ENCODE results near the gene GLT6D1. TPM values are rescaled to one million over a fixed set of nuclear protein-coding genes. Genes with fewer than 3 reads are reported as not detected.

The GLT6D1 gene
- total RNA-seq, 1 experiment from 2014 or later, result not detected

DNA sequence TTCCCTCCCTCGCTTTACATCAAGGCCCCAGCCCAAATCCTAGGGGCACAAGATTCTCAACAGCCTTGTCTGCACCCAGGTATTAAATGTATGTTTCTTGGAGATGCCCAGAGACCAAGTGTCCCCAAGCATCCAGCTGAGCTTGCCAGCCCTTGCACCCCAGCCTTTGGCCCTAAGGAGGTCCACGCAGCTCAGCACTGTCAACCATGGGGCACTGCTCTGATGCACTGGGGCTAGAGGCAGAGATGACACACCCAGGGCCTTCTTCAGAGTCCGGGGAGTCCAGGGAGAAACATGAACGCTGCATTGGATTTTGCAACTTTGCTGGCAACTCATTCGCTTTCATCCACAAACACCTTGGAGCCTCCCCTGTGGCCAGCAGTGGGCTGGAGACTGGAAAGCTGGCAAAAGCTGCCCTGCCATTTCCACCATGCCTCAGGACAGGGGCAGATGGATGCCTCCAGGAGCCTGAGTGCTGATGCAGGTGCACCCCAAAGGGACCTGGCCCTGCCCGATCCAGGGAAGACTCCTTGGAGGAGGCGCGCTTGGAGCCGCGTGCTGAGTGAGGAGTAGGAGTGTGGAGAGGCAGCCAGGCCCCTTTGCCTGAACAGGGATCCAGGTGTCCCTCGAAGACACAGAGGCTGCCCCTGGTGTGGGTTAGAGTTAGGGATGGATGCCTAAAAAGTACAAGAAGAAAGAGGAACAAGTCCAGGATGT lies 58.5 kb downstream of the GLT6D1 start:
- no peaks in the 10 kb centered on the region for H3F3A ChIP-seq (ENCODE audit: insufficient read depth, low read depth)
- DNase-seq, result no peak
- TF ChIP-seq, protein P1, sequence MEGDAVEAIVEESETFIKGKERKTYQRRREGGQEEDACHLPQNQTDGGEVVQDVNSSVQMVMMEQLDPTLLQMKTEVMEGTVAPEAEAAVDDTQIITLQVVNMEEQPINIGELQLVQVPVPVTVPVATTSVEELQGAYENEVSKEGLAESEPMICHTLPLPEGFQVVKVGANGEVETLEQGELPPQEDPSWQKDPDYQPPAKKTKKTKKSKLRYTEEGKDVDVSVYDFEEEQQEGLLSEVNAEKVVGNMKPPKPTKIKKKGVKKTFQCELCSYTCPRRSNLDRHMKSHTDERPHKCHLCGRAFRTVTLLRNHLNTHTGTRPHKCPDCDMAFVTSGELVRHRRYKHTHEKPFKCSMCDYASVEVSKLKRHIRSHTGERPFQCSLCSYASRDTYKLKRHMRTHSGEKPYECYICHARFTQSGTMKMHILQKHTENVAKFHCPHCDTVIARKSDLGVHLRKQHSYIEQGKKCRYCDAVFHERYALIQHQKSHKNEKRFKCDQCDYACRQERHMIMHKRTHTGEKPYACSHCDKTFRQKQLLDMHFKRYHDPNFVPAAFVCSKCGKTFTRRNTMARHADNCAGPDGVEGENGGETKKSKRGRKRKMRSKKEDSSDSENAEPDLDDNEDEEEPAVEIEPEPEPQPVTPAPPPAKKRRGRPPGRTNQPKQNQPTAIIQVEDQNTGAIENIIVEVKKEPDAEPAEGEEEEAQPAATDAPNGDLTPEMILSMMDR (conservative IDR thresholded peaks at IDR 0.05), result no peak
- no peak for TF ChIP-seq EZH2 (IDR thresholded peaks at IDR 0.05; ENCODE audit: low read depth)
- H3K4me3 ChIP-seq, result no peak overlapping the region
- no peak overlapping the region for H3K4me2 ChIP-seq
- H3K27me3 ChIP-seq (ENCODE audit: insufficient read depth, low read depth), result peaks cover 61% of the 10 kb centered on the region
- ChIA-PET CTCF (no interaction called here), POLR2A (ENCODE audit: unreplicated experiment) (interaction anchor here (0.6 kb wide), 1 partner anchor 67 kb away, joined by 6 read pairs; no protein-coding TSS in a partner anchor)
- no peak overlapping the region for H3K27ac ChIP-seq
- no peak overlapping the region for H2AFZ ChIP-seq
- H3K4me1 ChIP-seq (replicated peaks; ENCODE audit: insufficient read depth), result no peaks in the 10 kb centered on the region
- H3K9me3 ChIP-seq (ENCODE audit: insufficient read depth, low read depth), result no peaks in the 10 kb centered on the region
- no peaks in the 10 kb centered on the region for H3K36me3 ChIP-seq (ENCODE audit: low read depth)
- no peaks in the 10 kb centered on the region for H3K79me2 ChIP-seq (ENCODE audit: low read depth)
- BruUV-seq (replicated peaks), result no TSS peak
- intact Hi-C loops (cut with micrococcal nuclease; ENCODE audit: unreplicated experiment), result no loop called here
- H4K20me1 ChIP-seq (ENCODE audit: insufficient read depth), result no peaks in the 10 kb centered on the region
- H3K9me2 ChIP-seq (ENCODE audit: insufficient read depth), result no peaks in the 10 kb centered on the region

DNA sequence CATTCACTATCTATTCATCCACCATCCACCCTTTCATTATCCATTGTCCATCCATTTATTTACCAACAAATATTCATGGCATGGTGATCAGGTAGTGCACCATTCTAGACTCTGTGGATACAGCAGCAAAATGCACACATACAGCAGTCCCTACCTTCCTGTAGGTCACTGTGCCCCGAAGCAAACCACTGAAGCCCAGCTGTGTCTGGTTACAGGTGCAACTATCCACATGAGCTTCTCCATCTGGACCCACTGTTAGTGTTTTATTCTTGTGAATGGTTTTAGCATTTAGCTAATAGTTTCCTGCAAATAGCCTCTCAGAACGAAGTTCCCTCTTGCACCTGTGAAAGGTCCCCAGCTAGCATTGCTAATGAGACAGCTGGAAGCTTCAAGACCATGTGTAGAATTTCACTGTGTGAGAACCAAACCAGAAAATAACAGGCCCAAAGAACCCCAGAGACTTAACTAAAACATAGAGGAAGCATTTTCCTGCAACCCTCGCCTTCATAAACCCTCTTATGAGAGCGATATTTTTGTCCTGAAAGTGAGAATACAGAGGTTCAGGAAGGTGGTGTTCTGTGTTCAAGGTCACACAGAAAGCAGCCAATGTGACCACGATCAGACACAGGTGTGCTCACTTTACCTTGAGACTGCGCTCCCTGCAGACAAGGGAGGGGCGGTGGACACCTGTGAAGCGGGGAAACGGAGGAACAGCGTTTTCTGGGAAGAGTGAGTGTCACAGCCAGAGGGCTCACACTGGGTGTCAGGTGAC lies 59.3 kb downstream of the GLT6D1 start:
- Histone ChIP-seq H3K79me2 (ENCODE audit: low read depth) (no peaks in the 10 kb centered on the region), H3K4me3 (no peak overlapping the region), H3K4me1 (replicated peaks; ENCODE audit: insufficient read depth) (no peaks in the 10 kb centered on the region), H3K27me3 (ENCODE audit: insufficient read depth, low read depth) (peaks cover 61% of the 10 kb centered on the region), H3K4me2 (no peak overlapping the region), H3K9me2 (ENCODE audit: insufficient read depth) (no peaks in the 10 kb centered on the region), H3F3A (ENCODE audit: insufficient read depth, low read depth) (no peaks in the 10 kb centered on the region), H3K9me3 (ENCODE audit: insufficient read depth, low read depth) (no peaks in the 10 kb centered on the region), H2AFZ (no peak overlapping the region), H3K27ac (no peak overlapping the region), H3K36me3 (ENCODE audit: low read depth) (no peaks in the 10 kb centered on the region), H4K20me1 (ENCODE audit: insufficient read depth) (no peaks in the 10 kb centered on the region)
- BruUV-seq (replicated peaks), result no TSS peak
- ChIA-PET POLR2A (ENCODE audit: unreplicated experiment) (interaction anchor here (0.6 kb wide), 1 partner anchor 68 kb away, joined by 6 read pairs; no protein-coding TSS in a partner anchor), CTCF (no interaction called here)
- TF ChIP-seq, protein P1 (conservative IDR thresholded peaks at IDR 0.05), result no peak
- no peak for TF ChIP-seq EZH2 (IDR thresholded peaks at IDR 0.05; ENCODE audit: low read depth)
- DNase-seq, result no peak
- intact Hi-C loops (cut with micrococcal nuclease; ENCODE audit: unreplicated experiment), result no loop called here

DNA sequence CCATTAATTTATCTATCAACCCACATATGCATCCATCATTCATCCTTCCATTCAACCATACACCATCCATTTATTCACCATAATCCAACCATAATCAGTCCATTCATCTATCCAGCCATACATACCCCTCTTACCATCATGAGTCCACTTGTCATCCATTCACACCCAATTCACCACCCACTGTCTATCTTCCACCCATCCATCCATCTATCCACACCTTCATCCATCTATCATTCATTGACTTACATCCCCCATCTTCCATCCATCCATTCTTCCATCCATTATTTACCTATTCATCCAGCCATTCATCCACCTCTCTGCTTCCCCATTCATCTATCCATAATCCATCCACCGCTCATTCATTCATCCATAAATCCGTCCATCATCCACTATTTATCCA lies 60.0 kb downstream of the GLT6D1 start:
- no peak overlapping the region for H3K4me3 ChIP-seq
- H3K9me2 ChIP-seq (ENCODE audit: insufficient read depth), result no peaks in the 10 kb centered on the region
- CTCF ChIA-PET, result no interaction called here
- no peak overlapping the region for H2AFZ ChIP-seq
- H4K20me1 ChIP-seq (ENCODE audit: insufficient read depth), result no peaks in the 10 kb centered on the region
- H3K27me3 ChIP-seq (ENCODE audit: insufficient read depth, low read depth), result peaks cover 63% of the 10 kb centered on the region
- no peak overlapping the region for H3K4me2 ChIP-seq
- no TSS peak for BruUV-seq (replicated peaks)
- H3F3A ChIP-seq (ENCODE audit: insufficient read depth, low read depth), result no peaks in the 10 kb centered on the region
- DNase-seq, result no peak
- POLR2A ChIA-PET (ENCODE audit: unreplicated experiment), result no interaction called here
- TF ChIP-seq EZH2 (IDR thresholded peaks at IDR 0.05; ENCODE audit: low read depth), result no peak
- TF ChIP-seq, protein P1 (conservative IDR thresholded peaks at IDR 0.05), result no peak
- no peaks in the 10 kb centered on the region for H3K4me1 ChIP-seq (replicated peaks; ENCODE audit: insufficient read depth)
- intact Hi-C loops (cut with micrococcal nuclease; ENCODE audit: unreplicated experiment), result no loop called here
- no peak overlapping the region for H3K27ac ChIP-seq
- H3K79me2 ChIP-seq (ENCODE audit: low read depth), result no peaks in the 10 kb centered on the region
- no peaks in the 10 kb centered on the region for H3K9me3 ChIP-seq (ENCODE audit: insufficient read depth, low read depth)
- H3K36me3 ChIP-seq (ENCODE audit: low read depth), result no peaks in the 10 kb centered on the region

Data from PC-9 (cell line).